Measurements from ENCODE around the gene ZNF846.

GRCh38 chr19:9757544-9758501, 10.7 kb downstream of the ZNF846 start:
- TF ChIP-seq CTCF (IDR thresholded peaks at IDR 0.05; ENCODE audit: low read depth, low read length) (no peak), MAX (IDR thresholded peaks at IDR 0.05; ENCODE audit: low read depth, low read length) (no peak)
